HEK293T (cell line): ENCODE data around the gene ASPDH.

Experiments
- ELF4 ChIP-seq: fragments of 450-650 bp; IDR thresholded peaks from 2 replicates; pipeline ENCODE4 v1.6.1; 2017; ENCODE audit warnings: antibody characterized with exemption
- FOXA1 ChIP-seq: fragments of 450-650 bp; IDR thresholded peaks from 2 replicates; pipeline ENCODE4 v1.6.1; 2016; ENCODE audit warnings: mild to moderate bottlenecking
- HDGF ChIP-seq: fragments of 450-650 bp; IDR thresholded peaks from 2 replicates; pipeline ENCODE4 v1.6.1; 2017; ENCODE audit warnings: antibody characterized with exemption, borderline replicate concordance
- NFRKB ChIP-seq: fragments of 450-650 bp; IDR thresholded peaks from 2 replicates; pipeline ENCODE4 v1.6.1; 2016; ENCODE audit warnings: mild to moderate bottlenecking, moderate library complexity
- TF ChIP-seq, protein P1 (sequence below): fragments of 450-650 bp; IDR thresholded peaks from 2 replicates; pipeline ENCODE4 v1.6.1; 2016

DNA sequence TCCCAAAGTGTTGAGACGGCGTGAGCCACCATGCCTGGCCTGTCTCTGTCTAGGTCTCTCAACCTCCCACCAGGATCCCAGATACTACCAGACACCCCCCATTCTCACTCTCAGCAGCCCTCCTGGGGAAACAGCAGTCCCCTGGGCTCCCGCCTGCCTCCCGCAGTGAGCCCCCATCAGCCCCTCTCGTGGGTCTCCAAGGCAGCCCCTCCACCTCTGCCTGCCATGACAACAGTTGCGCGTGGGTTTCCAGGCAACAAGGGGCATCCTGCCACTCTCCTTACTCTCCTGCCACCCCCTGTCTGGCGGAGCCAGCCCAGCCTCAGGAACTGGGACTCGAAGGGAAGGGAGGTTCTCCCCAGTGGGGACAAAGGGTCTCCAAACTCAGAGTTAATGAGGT is 49.3 kb upstream of the ASPDH start:
- TF ChIP-seq HDGF = no peak
- TF ChIP-seq ELF4 = no peak
- TF ChIP-seq, protein P1, sequence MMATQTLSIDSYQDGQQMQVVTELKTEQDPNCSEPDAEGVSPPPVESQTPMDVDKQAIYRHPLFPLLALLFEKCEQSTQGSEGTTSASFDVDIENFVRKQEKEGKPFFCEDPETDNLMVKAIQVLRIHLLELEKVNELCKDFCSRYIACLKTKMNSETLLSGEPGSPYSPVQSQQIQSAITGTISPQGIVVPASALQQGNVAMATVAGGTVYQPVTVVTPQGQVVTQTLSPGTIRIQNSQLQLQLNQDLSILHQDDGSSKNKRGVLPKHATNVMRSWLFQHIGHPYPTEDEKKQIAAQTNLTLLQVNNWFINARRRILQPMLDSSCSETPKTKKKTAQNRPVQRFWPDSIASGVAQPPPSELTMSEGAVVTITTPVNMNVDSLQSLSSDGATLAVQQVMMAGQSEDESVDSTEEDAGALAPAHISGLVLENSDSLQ = no peak
- no peak for TF ChIP-seq NFRKB
- TF ChIP-seq FOXA1 = no peak
